Endometrial microvascular endothelial cells (primary cell): ENCODE data around the gene CASTOR2. TPM values are rescaled to one million over a fixed set of nuclear protein-coding genes. Genes with fewer than 3 reads are reported as not detected.
"Not testable (repeated sequence)": the region's sequence is repeated elsewhere in the genome, so short reads cannot be mapped to it uniquely, and the experiment has no call there.

Experiments
- in situ Hi-C: cut with HindIII; loops from 2 replicates; pipeline ENCODE4 v1.10.0; 2017; ENCODE audit warnings: low sequenced_read_pairs, low pct_unique_long_range_greater_than_20kb; ENCODE audit errors: inconsistent ontology term
- total RNA-seq: library from RNA; depleted of rRNA; stranded (reverse); fragments of >200 nt; gene quantifications from one replicate; pipeline ENCODE4 v1.2.3, GENCODE V29; 2015; ENCODE audit errors: inconsistent ontology term

Gene CASTOR2
- total RNA-seq, 1 donor from 2014 or later = 15.1 TPM

DNA sequence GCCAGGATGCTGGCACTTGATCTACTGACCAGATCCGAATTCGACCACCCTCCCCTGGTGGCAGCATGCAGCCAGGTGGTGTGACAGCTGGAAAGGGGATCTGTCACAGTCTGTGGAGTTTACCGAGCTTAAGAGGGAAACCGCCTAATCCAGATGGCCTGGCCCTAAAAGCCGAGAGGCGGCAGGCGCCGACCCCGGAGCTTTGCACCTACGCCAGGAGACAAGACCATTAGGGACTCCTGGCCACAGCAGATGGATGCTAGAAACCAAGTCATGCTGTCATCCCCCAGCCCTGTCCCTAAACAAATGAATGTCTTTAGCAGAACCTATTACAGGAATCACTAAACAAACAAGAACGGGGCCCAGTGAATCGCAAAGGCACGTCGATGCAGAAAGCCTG, 81.4 kb downstream of the CASTOR2 start:
- in situ Hi-C loops = no loop called here

DNA sequence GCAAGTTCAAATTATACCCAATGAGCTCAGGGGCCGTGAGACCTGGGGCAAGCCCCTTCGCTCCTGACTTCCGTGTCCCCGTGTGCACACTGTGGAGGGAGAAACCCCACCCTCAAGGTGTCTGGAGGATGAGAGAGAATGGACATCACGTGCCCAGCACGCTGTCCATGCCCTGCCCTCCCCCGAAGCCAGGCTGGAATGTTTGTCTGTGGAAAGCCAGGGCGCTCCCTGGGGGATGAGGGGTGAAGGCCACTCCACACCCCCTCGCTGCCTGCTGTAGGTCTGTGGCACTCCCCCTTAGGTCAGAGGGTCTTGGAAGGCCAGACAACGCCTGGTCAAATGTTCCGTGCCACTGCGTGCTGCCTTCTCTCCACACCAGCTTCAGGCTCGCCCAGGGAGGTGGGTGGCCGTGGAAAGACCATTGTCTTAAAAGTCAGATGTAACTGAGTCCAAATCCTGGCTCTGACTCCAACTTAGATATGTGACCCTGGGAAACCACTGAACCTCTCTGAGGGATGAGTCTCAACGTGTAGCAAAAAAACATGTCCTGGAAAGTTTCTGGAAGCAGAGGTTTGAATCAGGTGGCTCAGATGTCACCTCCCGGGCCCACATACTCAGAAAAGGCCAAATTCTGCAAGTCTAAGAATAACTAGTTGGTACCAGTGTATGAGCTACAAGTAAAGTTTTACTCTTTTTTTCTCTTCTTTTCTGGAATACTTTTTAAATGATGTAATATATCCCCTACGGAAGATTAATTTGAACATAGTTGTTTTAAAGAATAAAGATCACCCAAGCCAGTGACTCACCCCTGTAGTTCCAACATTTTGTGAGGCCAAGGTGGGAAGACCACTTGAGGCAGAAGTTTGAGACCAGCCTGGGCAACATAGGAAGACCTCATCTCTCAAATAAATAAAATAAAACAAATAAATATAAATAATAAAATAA, 84.2 kb downstream of the CASTOR2 start:
- in situ Hi-C loops = no loop called here

DNA sequence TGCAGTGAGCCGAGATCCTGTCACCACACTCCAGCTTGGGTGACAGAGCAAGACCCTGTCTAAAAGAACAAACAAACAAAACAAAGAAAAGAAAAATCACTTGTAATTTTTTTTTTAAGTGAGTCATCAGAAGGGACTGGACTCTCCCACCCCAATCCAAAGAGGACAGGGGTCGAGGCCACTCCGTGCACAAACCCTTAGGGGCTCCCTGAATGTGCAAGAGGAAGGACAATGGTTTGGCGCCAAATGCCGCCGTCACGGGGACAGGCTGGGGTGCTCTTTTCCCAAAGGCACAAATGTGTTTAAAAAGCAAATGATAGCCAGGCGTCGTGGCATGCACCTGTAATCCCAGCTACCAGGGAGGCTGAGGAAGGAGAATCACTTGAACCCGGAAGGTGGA, 85.3 kb downstream of the CASTOR2 start:
- in situ Hi-C loops = no loop called here

DNA sequence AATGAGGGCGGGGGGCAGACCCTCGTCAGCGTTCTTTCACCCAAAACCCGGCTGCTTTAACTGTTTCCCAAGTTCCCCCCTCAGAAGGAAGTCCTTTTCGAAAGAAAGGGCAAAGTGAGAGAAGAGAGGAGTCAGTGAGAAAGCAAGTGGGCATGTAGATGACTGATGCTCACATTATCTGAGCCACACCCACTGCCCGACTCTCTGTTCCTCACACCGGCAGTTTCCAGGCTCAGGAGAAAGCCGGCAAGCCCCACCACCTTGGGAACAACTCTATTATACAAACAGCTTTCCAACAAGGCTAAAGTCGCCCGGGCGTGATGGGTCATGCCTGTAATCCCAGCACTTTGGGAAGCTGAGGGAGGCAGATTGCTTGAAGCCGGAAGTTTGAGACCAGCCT, 86.0 kb downstream of the CASTOR2 start:
- in situ Hi-C loops = no loop called here

DNA sequence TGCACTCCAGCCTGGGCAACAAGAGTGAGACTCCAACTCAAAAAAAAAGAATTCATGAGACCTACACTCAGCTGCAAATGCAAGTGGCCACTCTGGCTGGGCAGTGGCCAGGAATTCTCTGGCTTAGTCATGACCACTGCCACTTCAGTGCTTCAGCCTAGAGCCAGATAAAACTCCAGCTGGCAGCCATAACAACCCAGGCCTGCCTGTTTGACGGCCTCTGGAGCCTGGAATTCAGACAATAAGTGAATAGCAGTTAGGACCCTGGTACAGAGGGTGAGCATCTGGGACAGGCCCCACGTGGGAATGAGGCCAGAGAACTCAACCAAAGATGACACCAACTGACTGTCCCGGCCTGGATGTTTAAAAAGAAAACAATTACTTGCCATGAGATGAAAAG, 90.2 kb downstream of the CASTOR2 start:
- in situ Hi-C loops = no loop called here

DNA sequence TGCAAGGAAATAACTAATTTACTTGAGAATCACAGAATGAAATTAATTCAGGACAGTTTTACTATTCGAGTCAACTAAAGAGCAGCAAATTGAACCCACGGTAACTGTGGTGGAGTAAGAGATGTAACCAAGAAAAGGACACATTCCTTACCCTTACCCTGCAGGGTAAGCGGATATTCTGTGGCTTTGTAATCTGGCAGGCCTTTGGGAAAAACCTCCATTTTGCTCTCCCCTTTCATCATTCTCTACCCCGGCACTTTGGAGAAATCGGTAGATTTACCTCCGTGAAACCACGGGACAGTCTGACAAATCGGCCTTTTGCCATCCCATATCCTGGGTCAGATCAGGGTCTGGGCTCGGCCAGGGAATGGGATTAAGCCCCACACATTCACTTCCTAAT, 90.7 kb downstream of the CASTOR2 start:
- in situ Hi-C loops = no loop called here

DNA sequence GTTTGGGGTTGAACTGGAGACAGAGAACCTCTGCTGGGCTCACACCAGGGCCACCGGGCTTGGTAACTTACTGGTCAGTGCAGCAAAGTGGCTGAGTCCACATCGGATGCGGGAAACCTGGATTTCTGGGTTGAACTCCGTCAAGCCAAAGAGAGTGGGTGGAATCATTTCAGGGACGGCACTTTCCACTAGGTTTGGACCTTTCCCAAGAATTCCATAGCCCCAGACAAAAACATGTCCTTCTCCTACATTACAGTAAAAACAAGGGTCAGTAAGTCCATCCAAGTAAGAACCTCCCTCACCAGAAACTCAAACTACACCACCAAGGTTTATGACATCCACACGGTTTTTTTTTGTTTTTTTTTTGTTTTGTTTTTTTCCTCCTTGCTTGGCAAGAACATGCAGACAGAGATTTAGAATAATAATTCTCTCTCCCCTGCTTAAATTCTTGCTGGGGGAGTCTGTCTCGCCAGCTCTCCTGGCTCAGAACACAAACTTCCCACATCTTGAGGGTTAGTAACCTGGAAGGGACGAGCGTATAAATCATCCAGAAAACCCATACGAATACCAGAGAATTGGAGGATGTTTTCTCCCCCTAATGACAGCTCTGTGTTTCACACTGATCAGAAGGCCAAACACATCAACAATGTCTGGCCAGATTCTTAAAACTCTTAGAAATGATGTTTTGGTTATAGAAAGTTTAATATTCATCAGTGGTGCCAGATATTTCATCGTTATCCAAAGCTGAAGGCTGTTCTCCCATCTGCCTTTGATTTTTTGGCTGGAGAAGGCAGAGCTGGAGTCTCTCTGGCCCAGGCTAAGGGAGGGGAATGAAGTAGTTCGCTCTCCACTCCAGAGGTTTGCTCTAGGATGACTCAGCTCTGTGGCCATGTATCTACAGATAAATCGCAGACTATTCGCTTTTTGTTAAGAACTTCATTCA, 91.6 kb downstream of the CASTOR2 start:
- in situ Hi-C loops = no loop called here

DNA sequence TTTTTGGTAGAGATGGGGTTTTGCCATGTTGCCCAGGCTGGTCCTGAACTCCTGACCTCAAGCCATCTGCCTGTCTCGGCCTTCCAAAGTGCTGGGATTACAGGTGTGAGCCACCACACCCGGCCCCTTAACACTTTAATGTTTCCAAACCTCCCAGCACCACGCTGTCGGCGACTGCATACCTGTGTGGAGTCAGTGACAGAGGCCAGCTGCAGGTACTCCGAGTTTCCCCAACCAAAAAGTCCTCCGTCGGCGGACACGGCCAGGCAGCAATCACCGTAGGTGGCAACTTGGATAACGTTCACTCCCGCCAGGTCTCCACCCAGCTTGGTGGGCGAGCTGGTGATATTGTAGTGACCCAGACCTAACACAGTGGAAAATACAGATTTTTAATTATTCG, 93.9 kb downstream of the CASTOR2 start:
- in situ Hi-C loops = no loop called here

DNA sequence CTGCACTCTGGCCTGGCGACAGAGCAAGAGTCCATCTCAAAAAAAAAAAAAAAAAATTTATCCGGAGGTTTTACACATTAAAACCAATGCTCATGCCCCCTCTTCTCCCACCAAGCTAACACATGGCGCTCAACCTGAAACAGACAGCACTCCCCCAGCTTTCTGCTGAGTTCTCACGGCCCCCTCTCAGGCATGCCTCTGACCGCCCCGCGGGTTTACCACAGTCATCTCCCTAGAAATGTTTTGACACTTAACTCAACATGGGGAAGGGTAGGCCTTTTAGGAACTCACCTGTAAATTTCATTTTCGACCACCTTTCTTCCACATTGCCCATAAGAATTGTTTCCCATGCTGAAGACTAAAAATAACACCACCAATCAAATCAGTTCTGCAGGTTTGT, 99.8 kb downstream of the CASTOR2 start:
- in situ Hi-C loops = no loop called here

DNA sequence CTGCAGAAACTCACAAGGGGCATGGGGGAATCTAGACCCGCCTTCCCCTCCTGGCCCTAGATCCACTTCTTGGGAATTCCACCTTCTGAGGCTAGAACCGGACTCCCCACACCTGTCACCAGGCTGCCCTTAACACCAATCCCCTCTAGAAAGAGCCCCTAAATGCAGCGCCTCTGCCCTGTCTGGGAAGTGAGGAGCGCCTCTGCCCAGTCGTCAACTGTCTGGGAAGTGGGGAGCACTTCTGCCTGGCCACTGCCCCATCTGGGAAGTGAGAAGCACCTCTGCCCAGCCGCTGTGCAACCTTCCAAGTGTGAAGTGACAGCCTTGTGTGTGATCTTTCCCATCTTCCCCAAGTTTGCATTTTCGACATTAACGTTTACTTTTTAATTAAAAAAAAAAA, 100.3 kb downstream of the CASTOR2 start:
- in situ Hi-C loops = no loop called here

DNA sequence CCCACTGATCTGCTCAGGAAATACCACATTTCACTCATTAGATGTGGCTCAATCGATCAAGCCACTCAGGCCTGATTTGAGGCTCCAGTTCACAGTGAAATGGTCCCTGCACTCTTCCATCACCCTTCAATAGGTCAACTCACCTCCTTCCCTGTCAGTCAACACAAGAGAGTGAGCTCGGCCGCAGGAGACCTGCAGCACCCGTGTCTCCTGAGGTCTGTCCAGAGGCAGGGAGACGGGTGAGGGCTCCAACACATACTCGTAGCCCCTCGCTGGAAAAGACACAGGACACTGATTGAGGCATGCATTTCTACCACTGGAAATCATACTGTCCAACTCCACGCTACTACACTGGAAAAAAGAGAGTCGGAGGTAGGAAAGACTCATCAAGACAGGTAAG, 102.0 kb downstream of the CASTOR2 start:
- in situ Hi-C loops = no loop called here

DNA sequence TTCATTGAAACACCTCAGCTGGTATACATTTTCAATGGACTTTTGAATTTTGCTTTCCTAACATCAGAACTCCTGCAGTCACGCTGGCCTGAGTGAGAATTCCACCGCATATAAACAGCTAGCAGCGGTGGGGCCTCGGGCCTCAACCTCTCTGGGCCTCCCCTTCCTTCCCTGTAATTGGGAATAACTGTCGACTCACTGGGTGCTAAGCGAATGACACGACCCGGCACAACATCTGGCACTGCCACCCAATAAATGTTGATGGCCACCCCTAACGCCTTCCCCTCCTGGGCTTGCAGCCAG, 108.4 kb downstream of the CASTOR2 start:
- in situ Hi-C loops = no loop called here

DNA sequence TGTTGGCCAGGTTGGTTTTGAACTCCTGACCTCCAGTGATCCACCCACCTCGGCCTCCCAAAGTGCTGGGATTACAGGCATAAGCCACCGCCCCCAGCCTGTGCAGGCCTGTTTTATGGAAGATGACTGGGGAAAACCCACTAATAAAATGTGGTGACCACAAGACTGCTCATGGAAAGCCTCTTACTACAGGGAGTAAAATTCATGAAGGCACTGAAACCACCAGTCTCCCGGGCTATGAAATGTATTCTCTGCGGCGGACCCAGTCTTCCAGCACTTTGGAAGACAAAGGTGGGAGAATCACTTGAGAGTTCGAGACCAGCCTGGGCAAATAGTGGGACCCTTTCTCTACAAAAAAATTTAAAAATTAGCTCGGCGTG, 109.7 kb downstream of the CASTOR2 start:
- in situ Hi-C loops = not testable (repeated sequence)

Other genes starting within 250 kb of the CASTOR2 start
- not detected for gene NCF1, start 190.7 kb upstream of the CASTOR2 start, total RNA-seq
- 8.5 TPM for gene GTF2IRD2, start 113.1 kb upstream of the CASTOR2 start, total RNA-seq
- gene RCC1L, start 109.1 kb downstream of the CASTOR2 start, total RNA-seq = 70.4 TPM
- gene GTF2IRD2B, start 127.9 kb downstream of the CASTOR2 start, total RNA-seq = 5.7 TPM